Dermis microvascular lymphatic vessel endothelial cell (primary cell): Measurements from ENCODE around the gene CHD3. TPM values are rescaled to one million over a fixed set of nuclear protein-coding genes. Genes with fewer than 3 reads are reported as not detected.

Experiments used
- DNase-seq, 2 donors: peaks; one replicate each; pipeline versions ENCODE4 v3.0.0 to v3.0.0-alpha.2; 2010; ENCODE audit warnings: low read depth in 2 of 2
- total RNA-seq: library from RNA; depleted of rRNA; stranded (reverse); fragments of >200 nt; gene quantifications from 2 replicates; pipeline ENCODE4 v1.2.1, GENCODE V29; 2014

Gene CHD3
- total RNA-seq, result 57.8 and 60.2 TPM in 2 replicates

DNA sequence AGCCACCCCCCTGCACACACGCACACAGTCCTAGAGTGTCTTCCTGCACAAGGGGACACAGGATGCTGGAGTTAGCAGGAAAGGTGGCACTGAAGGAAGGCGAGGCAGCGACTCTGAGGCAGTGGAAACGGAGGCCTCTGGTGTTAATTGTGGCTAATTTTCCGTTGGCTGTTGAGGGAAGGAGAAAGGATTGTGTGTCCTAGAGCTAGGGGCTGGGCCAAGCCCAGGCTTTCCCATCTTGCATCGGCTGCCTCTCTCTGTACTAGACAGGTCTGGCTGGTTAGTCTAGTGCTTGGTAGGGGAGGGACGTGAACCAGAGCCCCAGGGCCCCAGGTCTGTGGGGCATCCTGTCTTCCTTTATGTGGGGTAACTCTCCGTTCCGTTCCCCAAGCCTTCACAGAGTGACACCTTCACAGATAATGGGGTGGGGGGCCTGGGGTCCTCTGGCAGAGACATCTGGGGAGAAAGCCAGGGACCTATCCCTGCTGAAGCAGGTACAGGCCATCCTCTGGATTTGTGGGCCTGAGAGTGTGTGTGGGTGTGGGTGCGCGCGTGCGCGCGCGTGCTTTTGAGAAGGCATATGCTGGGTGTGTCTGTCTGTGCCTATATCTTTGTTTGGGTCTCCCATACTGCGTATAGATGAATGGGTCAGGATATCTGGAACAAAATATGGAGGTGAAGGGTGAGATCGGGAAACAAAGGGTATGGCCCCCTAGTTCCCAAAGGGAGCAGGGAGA is at the start of gene CHD3:
Gene CHD3 (plus strand): TSS at position 606 of the 737 bp plus-strand sequence. CDS start 212 bp downstream, outside the sequence.
- peak in 1 of 2 donors; percentile 14 for DNase-seq

DNA sequence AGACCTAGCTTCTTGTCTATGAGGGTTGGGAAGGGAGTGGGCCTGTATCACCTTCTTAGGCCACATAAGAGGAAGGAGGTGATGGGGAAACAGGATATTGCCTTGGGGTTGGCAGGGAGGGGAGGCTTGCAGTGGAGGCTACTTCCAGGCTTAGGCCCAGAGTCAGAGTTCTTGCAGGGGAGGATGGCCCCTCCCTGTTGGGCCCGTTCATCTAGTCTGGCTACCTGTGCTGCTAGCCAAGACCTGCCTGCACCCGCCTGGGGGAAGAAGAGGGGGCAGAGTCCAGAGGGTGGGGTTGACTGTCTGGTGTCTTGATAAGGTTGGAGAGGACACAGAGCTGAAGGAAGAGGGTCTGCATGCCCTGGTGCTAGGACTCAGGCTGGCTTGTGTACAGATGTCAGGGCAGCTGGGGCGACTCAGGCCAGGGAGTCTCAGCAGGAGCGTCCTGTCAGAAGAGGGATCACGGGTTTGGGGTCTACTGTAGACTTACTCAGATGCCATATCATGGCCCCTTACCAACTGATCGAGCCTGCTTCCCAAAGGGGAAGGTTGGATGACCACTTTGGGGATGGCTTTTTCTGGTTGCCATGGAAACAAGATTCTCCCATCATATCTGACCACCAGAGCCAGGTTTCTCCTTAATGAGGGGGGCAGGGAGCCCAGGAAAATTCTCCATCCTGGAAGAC is 49.3 kb upstream of the CHD3 start:
- DNase-seq, result no peak

DNA sequence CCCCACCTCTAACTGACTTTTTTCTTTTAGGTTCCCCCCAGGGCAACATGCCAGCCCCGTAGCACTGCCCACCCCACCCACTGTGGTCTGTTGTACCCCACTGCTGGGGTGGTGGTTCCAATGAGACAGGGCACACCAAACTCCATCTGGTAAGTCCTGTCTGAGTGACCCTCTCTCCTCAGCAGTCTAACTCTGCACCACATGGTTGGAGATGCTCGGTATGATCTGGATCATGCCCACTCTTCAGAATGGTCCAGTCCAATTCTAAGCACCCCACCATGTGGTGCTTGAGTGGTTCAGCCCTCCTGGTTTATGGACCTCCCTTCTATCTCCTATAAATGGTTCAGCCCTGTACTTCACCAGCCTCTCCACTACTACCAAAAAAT is 48.7 kb upstream of the CHD3 start:
- DNase-seq, result no peak

DNA sequence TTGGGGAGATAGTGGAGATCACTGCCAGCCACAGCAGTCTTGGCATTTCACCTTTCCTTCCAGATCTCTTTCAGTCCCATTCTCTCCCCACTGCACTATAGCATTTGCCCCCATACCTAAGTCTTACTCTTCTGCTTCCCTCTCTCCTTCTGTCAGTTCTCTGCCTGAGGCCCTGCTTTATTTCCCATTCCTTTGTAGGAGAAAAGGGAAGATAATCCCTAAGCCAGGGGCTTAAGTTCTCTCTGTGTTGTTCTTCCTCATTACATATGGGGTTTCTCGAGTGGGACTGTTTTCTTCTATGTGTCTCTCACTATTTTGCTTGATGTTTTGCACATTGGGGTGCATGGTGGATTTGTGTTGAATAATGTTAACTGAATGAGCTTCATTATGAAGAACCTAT is 48.1 kb upstream of the CHD3 start:
- no peak for DNase-seq

DNA sequence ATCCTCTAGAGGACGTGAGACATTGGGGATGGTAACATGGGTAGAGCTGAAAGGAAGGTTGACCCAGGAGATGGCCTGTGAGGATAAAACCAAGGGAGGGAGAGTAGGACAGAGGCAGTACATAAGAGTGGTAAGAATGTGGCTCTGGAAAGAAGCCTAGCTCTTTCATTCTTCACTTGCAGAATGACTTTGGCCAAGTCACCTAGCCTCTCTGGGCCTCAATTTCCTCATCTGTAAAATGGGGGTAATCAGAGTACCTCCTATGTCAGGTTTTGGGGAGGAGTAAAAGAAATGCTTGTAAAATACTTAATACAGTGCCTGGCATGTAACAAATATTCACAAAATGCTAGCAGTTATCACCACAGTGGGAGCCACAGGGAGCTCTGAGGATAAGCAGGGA is 47.7 kb upstream of the CHD3 start:
- no peak for DNase-seq

DNA sequence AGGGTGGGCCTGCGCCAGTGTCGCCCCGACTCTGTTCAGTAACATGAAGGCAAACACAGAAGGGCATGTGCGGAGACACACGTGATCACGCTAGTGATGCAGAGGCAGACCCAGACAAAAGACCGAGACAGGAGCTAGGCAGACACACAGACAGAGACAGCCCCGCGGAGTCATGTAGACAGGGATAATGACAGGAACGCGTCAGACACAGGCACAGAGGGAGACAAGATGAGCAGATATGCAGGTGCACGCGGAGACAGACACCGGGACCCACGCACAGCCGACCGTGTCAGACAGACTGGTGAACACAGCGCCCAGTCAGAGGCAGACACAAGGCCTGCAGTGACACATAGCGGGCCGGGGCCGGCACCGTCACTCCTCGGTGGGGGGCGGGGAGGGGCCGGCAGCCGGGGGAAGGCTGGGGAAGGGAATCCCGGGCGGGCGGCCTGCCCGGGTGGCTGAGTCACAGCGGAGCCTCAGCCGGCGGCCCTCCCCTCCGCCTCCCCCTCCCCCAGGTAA is 47.1 kb upstream of the CHD3 start:
- DNase-seq, result peak; percentile 78 to 96

DNA sequence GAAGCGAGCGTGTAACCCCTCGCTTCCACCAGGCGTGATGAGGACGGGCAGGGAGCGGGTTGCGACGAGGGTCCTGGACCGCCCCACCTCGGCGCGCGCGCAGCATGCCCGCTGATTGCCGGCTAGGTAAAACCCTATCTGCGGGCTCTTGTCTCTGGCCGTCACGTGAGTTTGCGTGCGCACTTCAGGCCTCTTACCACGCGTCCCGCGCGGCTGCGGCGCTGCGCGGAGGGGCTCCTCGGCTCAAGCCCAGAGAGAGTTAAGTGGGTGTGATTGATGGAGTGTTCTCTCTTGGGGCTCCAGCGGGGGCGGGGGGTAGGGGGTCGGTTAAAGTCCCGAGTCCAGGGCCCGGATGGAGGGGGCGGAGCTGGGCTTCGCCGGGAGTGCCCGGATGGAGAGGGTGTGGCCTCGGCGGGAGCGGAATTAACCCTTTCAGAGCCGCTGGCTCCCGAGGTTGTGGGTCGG is 46.6 kb upstream of the CHD3 start:
- peak; percentile 77 to 86 for DNase-seq

DNA sequence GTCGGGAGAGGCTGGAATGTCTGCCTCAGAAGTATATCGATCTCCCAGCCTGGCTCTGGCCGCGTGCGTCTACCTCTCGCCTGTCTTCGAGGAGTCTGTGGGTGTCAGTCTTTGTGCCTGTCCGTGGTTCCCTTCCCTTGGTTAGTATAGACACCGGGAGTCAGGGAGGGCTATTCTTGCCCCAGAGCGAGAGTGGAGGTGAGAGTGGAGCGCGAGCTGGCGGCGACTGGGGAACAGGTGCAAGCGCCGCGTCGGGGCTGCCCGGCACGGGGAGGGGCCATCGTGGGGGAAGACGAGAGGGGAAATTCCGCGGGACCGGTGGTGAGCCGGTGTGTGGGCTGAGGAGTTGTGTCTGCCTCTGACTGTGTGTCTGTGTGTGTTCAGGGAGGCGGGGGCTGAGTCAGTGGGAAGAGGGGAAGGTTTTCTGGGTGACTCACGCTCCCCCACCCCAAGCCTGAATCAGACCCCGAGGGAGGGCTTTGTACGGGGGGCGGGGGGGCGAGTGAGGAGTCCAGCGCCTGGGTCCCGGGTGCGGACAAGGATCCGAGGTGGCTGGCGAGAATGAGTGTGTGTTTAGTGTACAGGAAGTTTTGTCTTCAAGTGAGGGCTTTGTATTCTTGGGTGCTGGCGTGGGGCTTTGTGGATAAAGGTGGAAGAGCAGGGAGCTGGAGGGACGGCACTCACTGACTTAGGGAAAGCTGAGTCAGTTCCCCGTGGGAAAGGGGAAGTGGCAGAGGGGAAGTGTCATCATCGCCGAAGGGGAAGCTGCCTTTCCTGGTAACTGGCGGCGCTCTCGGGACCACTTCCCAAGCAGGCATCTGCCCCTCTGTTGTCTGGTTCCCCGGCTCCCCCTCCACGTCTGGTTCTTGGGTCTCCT is 46.0 kb upstream of the CHD3 start:
- peak; percentile 95 to 98 for DNase-seq

DNA sequence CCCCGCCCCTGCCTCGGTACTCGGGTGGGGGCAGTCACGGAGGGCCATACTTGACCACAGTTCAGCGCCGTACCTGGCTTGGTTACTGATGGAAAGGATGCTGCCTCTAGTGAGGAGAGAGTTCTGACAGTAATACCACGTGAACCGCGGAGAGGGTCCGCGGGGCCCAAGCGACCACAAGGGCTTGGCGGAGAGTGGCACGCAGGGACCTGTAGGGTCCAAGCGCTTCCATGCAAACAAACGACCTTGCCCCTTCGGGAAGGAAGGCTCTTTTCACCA is 45.4 kb upstream of the CHD3 start:
- no peak for DNase-seq

DNA sequence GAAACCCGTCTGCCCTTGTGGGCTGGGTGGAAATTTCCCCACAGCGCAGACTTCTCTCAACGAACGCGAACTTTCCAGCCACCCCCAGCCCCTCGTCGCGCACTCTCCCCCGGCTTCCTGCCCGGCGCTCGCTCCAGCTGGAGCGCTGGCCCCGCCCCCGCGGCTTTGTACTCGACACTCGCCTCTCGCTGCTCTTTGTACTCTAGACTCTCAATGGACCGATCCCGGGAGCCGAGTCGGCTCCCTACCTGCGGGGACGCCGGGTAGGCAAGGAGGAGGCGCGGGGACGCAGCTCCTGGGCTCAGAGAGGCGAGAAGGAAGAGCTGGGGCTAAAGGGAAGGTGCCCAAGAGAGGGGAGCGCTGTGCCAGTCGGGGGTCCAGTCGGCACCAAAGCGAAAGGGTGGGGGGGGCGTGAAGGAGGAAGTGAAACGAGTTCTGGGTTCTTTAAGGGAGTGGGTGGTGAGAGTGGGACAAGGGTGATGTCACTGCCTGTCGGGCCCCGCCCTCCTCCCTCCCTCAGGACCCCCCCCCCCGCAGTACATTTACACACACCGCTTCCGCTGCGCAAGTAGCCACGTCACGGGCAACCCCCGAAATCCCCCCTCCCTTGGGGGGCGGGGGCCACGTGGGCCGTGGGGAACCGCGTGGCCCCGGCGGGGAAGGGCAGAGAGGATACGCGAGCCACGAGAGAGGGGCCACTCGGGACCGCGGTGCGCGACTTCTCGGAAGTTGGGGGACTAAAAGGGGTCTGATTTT is 44.9 kb upstream of the CHD3 start:
- DNase-seq, result peak; percentile 82 to 94

DNA sequence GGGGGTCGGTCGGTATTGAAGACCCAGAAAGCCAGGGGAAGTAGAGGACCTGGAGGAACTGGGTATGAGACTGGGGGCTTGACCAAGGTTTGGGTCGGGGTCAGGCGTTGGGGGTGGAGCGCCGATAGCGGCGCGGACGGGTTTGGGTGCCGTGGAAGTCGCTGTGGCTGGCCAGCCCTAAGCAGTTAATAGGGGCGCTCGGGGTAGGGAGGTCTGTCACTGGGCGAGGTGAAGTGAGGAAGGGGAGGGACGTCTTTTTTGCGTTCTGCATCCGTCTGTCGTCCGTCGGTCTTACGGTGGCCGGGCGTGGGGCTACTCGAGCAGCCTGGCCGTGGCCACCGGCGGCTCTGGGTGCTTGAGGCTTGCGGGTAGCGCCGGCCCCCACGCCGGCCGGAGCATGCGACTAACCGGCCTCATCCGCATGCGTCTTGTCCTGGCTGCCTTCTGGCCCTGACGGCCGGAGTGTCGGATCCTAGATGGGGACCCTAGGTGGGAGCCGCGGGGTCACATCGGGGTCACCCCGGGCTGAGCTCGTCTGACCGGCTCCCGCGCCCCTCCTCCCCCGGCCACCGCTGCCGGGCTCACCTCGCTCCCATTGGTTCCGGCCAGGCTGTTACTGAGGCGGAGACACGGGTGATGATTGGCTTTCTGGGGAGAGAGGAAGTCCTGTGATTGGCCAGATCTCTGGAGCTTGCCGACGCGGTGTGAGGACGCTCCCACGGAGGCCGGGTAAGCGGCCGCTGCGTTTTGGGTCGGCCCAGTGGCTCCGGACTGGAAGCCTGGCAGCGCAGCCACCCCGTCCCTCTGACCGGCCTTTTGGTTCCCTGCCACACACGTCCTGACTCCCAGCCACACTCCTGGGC is 44.1 kb upstream of the CHD3 start:
- peak; percentile 90 to 96 for DNase-seq

DNA sequence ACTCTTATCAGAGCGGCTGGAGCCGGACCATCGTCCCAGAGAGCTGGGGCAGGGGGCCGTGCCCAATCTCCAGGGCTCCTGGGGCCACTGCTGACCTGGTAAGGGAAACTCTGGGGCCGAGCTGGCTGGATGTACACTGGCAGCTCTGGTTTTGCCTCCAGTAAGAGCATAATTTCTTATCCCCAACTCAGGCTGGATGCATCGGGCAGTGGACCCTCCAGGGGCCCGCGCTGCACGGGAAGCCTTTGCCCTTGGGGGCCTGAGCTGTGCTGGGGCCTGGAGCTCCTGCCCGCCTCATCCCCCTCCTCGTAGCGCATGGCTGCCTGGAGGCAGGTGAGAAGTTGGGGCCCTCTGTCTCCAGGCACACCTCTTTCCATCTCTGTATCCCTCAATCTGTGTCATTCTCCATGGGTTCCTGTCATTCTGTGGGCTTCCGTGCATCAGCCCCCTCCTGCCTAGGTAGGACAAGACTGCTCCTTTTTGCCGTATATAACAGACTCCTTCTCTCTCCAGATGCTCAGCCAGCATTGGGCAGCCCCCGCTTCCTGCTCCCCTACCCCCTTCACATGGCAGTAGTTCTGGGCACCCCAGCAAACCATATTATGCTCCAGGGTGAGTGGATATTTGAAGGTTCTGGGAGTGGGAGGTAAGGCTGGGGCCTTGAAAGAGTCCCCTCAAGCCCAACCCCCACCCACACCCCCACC is 43.1 kb upstream of the CHD3 start:
- DNase-seq, result no peak

DNA sequence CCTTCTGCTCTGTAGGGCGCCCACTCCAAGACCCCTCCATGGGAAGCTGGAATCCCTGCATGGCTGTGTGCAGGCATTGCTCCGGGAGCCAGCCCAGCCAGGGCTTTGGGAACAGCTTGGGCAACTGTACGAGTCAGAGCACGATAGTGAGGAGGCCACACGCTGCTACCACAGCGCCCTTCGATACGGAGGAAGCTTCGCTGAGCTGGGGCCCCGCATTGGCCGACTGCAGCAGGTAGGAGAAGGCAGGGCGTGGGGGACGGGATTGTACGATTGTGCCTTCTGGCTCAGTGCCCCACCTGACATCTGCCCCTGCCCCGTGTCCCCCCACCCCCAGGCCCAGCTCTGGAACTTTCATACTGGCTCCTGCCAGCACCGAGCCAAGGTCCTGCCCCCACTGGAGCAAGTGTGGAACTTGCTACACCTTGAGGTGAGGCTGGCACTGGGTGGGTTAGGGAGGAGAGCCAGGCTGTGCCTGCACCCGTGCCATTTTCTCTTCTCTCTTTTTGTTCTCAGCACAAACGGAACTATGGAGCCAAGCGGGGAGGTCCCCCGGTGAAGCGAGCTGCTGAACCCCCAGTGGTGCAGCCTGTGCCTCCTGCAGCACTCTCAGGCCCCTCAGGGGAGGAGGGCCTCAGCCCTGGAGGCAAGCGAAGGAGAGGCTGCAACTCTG is 42.4 kb upstream of the CHD3 start:
- no peak for DNase-seq

DNA sequence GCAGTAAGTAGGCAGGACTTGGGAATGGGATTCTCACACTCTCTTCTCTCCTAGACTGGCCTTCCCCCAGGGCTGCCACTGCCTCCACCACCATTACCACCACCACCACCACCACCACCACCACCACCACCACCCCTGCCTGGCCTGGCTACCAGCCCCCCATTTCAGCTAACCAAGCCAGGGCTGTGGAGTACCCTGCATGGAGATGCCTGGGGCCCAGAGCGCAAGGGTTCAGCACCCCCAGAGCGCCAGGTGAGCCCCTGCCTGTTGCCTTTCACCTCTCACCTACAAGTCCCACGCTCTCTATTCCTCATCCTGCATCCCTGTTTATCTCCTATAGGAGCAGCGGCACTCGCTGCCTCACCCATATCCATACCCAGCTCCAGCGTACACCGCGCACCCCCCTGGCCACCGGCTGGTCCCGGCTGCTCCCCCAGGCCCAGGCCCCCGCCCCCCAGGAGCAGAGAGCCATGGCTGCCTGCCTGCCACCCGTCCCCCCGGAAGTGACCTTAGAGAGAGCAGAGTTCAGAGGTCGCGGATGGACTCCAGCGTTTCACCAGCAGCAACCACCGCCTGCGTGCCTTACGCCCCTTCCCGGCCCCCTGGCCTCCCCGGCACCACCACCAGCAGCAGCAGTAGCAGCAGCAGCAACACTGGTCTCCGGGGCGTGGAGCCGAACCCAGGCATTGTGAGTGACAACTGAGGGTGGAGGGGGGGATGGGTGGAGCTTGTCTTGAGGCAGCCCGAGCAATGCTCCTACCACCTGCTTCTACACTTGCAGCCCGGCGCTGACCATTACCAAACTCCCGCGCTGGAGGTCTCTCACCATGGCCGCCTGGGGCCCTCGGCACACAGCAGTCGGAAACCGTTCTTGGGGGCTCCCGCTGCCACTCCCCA is 41.6 kb upstream of the CHD3 start:
- no peak for DNase-seq

DNA sequence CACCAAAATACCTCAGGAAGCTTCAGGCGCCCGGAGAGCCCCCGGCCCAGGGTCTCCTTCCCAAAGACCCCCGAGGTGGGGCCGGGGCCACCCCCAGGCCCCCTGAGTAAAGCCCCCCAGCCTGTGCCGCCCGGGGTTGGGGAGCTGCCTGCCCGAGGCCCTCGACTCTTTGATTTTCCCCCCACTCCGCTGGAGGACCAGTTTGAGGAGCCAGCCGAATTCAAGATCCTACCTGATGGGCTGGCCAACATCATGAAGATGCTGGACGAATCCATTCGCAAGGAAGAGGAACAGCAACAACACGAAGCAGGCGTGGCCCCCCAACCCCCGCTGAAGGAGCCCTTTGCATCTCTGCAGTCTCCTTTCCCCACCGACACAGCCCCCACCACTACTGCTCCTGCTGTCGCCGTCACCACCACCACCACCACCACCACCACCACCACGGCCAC is 40.4 kb upstream of the CHD3 start:
- DNase-seq, result no peak

DNA sequence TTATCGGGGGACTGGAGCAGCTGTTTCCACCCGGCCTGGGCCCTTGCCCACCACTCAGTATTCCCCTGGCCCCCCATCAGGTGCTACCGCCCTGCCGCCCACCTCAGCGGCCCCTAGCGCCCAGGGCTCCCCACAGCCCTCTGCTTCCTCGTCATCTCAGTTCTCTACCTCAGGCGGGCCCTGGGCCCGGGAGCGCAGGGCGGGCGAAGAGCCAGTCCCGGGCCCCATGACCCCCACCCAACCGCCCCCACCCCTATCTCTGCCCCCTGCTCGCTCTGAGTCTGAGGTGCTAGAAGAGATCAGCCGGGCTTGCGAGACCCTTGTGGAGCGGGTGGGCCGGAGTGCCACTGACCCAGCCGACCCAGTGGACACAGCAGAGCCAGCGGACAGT is 39.9 kb upstream of the CHD3 start:
- no peak for DNase-seq

DNA sequence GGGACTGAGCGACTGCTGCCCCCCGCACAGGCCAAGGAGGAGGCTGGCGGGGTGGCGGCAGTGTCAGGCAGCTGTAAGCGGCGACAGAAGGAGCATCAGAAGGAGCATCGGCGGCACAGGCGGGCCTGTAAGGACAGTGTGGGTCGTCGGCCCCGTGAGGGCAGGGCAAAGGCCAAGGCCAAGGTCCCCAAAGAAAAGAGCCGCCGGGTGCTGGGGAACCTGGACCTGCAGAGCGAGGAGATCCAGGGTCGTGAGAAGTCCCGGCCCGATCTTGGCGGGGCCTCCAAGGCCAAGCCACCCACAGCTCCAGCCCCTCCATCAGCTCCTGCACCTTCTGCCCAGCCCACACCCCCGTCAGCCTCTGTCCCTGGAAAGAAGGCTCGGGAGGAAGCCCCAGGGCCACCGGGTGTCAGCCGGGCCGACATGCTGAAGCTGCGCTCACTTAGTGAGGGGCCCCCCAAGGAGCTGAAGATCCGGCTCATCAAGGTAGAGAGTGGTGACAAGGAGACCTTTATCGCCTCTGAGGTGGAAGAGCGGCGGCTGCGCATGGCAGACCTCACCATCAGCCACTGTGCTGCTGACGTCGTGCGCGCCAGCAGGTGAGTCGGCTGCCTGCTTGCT is 39.3 kb upstream of the CHD3 start:
- no peak for DNase-seq
